Endothelial cell of umbilical vein (primary cell): ENCODE data around the gene CISH. TPM values are rescaled to one million over a fixed set of nuclear protein-coding genes. Genes with fewer than 3 reads are reported as not detected.

ENCODE experiments used
- BruUV-seq: library from RNA; stranded (reverse); fragments of 400-500 nt; replicated peaks from 2 replicates; lab custom pipeline; 2021; lab: Mats Ljungman, UMichigan
- CTCF ChIA-PET: fragments of 300-600, 350-600 bp; sonication (Branson Sonifier 250); formaldehyde crosslinking; loops from one replicate; lab custom pipeline; 2021; ENCODE audit warnings: antibody characterized with exemption, inconsistent platforms; lab: Charles Lee
- POLR2A ChIA-PET: fragments of 300-600, 350-600 bp; sonication (Branson Sonifier 250); formaldehyde crosslinking; loops from one replicate; lab custom pipeline; 2021; ENCODE audit warnings: antibody characterized with exemption, inconsistent platforms; lab: Charles Lee
- DNase-seq: peaks from one replicate; pipeline ENCODE4 v3.0.0-alpha.2; 2011; ENCODE audit warnings: low read depth, low spot score
- FAIRE-seq: peaks from 2 replicates; lab custom pipeline; 2011; peaks lifted over from hg19 to GRCh38; lab: Jason Lieb, UNC
- H2AFZ ChIP-seq: 2 replicates; pipeline ENCODE4 v1.6.0; 2012; ENCODE audit warnings: low read depth, low read length, control low read depth, inconsistent platforms
- H3K27ac ChIP-seq: 2 replicates; pipeline ENCODE4 v1.5.1; 2011; ENCODE audit warnings: low read depth, mild to moderate bottlenecking, control low read depth, low read length, moderate library complexity; ENCODE audit not compliant: insufficient read depth
- H3K27me3 ChIP-seq, 2 experiments: 2 replicates each; pipeline versions ENCODE4 v1.6.0 to v1.6.1; 2011; ENCODE audit warnings: low read length in 2 of 2, mixed read lengths in 1 of 2; ENCODE audit not compliant: control insufficient read depth in 2 of 2, insufficient read depth in 2 of 2
- H3K36me3 ChIP-seq, 2 experiments: 2 replicates in 1 of 2; 3 replicates in 1 of 2; pipeline ENCODE4 v1.5.1; 2011; ENCODE audit warnings: low read length in 2 of 2, mild to moderate bottlenecking in 1 of 2, moderate library complexity in 1 of 2; ENCODE audit not compliant: control insufficient read depth in 2 of 2, insufficient read depth in 2 of 2; ENCODE audit errors: extremely low read depth in 1 of 2
- H3K4me1 ChIP-seq: 3 replicates; pipeline ENCODE4 v1.5.1; 2011; ENCODE audit warnings: mild to moderate bottlenecking, low read length; ENCODE audit not compliant: control insufficient read depth, insufficient read depth; ENCODE audit errors: extremely low read depth
- H3K4me2 ChIP-seq: 2 replicates; pipeline ENCODE4 v1.6.1; 2011; ENCODE audit warnings: low read length, control low read depth, mixed read lengths; ENCODE audit not compliant: insufficient read depth
- H3K4me3 ChIP-seq, 3 experiments: fragments of 200-600 bp in 1 of 3; sonication (generic), shearing (Covaris generic) in 1 of 3; replicated peaks in 1 of 3; 2 replicates each; pipeline ENCODE4 v1.5.1; 2011 to 2016; ENCODE audit warnings: control low read depth in 3 of 3, low read length in 3 of 3, mild to moderate bottlenecking in 2 of 3, inconsistent platforms in 1 of 3, low read depth in 1 of 3, moderate library complexity in 1 of 3; ENCODE audit not compliant: insufficient read depth in 1 of 3
- H3K79me2 ChIP-seq: 2 replicates; pipeline ENCODE4 v1.6.0; 2012; ENCODE audit warnings: low read length, inconsistent platforms; ENCODE audit not compliant: control insufficient read depth, insufficient read depth
- H3K9ac ChIP-seq: replicated peaks from 2 replicates; pipeline ENCODE3; 2011; ENCODE audit warnings: low read length, control low read depth; ENCODE audit not compliant: insufficient read depth; ENCODE audit errors: extremely low read depth
- H3K9me1 ChIP-seq: replicated peaks from 3 replicates; pipeline ENCODE4 v1.6.0; 2011; ENCODE audit warnings: mild to moderate bottlenecking, low read length; ENCODE audit not compliant: control insufficient read depth, insufficient read depth; ENCODE audit errors: extremely low read depth
- H3K9me3 ChIP-seq: replicated peaks from 2 replicates; pipeline ENCODE4 v1.5.1; 2012; ENCODE audit warnings: low read length, inconsistent platforms; ENCODE audit not compliant: control insufficient read depth, insufficient read depth
- H4K20me1 ChIP-seq: replicated peaks from 2 replicates; pipeline ENCODE3; 2011; ENCODE audit warnings: mild to moderate bottlenecking, low read length; ENCODE audit not compliant: control insufficient read depth, insufficient read depth; ENCODE audit errors: extremely low read depth
- EZH2 ChIP-seq: IDR thresholded peaks from 2 replicates; pipeline ENCODE4 v1.6.1; 2012; ENCODE audit warnings: borderline replicate concordance, low read depth, mild to moderate bottlenecking, moderate library complexity, low read length, inconsistent platforms; ENCODE audit not compliant: severe bottlenecking
- FOS ChIP-seq: IDR thresholded peaks from 2 replicates; pipeline ENCODE4 v1.6.1; 2011; ENCODE audit warnings: mild to moderate bottlenecking, low read length, moderate library complexity, borderline replicate concordance; ENCODE audit not compliant: insufficient read depth
- GATA2 ChIP-seq: IDR thresholded peaks from 2 replicates; pipeline ENCODE4 v1.7.0; 2011; ENCODE audit warnings: low read depth, mild to moderate bottlenecking, moderate library complexity, mixed read lengths, low read length; ENCODE audit not compliant: insufficient read length, insufficient read depth
- JUN ChIP-seq: IDR thresholded peaks from 2 replicates; pipeline ENCODE4 v1.6.1; 2011; ENCODE audit warnings: borderline replicate concordance, low read depth; ENCODE audit not compliant: insufficient read length, insufficient read depth
- MYC ChIP-seq: IDR thresholded peaks from one replicate; pipeline ENCODE4 v1.6.1; 2011; ENCODE audit warnings: mild to moderate bottlenecking, low read depth, low read length
- POLR2AphosphoS5 ChIP-seq: IDR thresholded peaks from 2 replicates; pipeline ENCODE4 v1.6.1; 2012; ENCODE audit warnings: low read depth, mild to moderate bottlenecking, control low read depth, low read length, moderate library complexity; ENCODE audit not compliant: insufficient read depth
- dilution Hi-C: fragments of 300-500 bp; cut with MboI; formaldehyde crosslinking; loops from one replicate; pipeline ENCODE4 v1.15.0; 2019; ENCODE audit warnings: low sequenced_read_pairs; ENCODE audit not compliant: extremely low pct_ligation_motif_present
- intact Hi-C: fragments of 100-400 bp; cut with micrococcal nuclease; formaldehyde crosslinking; loops from one replicate; pipeline ENCODE4 v1.10.0; 2022
- polyA plus RNA-seq, 4 experiments: library from polyadenylated mRNA; depleted of rRNA in 3 of 4; stranded (reverse) in 3 of 4; unstranded in 1 of 4; fragments of >200 nt; gene quantifications; 2 replicates each; pipeline versions ENCODE4 v1.2.1 to v1.2.3, GENCODE V29; 2011 to 2012; ENCODE audit warnings: missing spikeins in 1 of 4
- total RNA-seq: library from RNA; stranded (reverse); gene quantifications from 2 replicates; pipeline ENCODE4 v1.2.3, GENCODE V29; 2021
- TF ChIP-seq, protein P1 (sequence below): IDR thresholded peaks from 2 replicates; pipeline ENCODE4 v1.6.1; 2011; ENCODE audit not compliant: insufficient read depth, insufficient read length
- TF ChIP-seq, protein P2 (sequence below), 2 donors: IDR thresholded peaks; 1 replicate in 1 of 2; 2 replicates in 1 of 2; pipeline ENCODE4 v1.5.1; 2011; ENCODE audit warnings: low read length in 2 of 2, mild to moderate bottlenecking in 2 of 2, moderate library complexity in 2 of 2, control low read depth in 1 of 2, inconsistent platforms in 1 of 2, low read depth in 1 of 2; ENCODE audit not compliant: insufficient read depth in 1 of 2; ENCODE audit errors: extremely low read depth in 1 of 2

The CISH gene
- total and polyA plus RNA-seq, 2 donors (not counting 3 experiments of a cell fraction or from before 2014, with no cell fraction given): 2.2 to 4.1 TPM

DNA sequence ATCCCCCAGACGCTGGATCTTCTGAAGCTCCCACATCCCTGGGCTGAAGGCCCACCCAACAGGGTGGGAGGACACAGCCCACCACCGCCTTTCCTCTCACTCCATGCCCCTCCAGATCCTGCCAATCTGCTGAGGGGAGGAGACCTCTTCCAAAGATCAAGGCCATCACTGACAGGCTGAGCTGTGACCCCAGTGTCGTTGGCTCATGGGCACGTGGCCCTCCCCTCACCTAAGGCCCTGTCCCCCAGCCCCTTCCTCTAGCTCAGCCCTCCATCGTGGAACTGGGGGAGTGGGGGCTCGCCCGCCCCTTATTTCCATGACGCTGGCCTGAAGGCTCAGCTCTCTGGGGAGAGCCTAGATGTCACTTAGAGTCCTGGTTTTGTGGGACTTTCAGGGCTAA lies 54.5 kb downstream of the CISH start:
- ChIA-PET POLR2A (no interaction called here), CTCF (interaction anchor here (1.0 to 1.3 kb wide), 2 partner anchors 15 to 21 kb away, joined by 3 to 6 read pairs; no protein-coding TSS in a partner anchor)
- Histone ChIP-seq H4K20me1 (no peaks in the 10 kb centered on the region), H3K4me1 (no peaks in the 10 kb centered on the region), H3K9me1 (no peaks in the 10 kb centered on the region), H3K9me3 (no peaks in the 10 kb centered on the region), H3K4me3 (no peak overlapping the region), H3K79me2 (no peaks in the 10 kb centered on the region), H2AFZ (no peak overlapping the region), H3K4me2 (no peak overlapping the region), H3K27ac (no peak overlapping the region), H3K9ac (no peak overlapping the region), H3K36me3 (no peaks in the 10 kb centered on the region), H3K27me3 (no peaks in the 10 kb centered on the region)
- intact Hi-C loops (no loop called here), dilution Hi-C loops (no loop called here)
- FAIRE-seq (no peak), DNase-seq (no peak)
- BruUV-seq: no TSS peak
- TF ChIP-seq GATA2: no peak
- TF ChIP-seq FOS: no peak
- no peak for TF ChIP-seq EZH2
- TF ChIP-seq, protein P1, sequence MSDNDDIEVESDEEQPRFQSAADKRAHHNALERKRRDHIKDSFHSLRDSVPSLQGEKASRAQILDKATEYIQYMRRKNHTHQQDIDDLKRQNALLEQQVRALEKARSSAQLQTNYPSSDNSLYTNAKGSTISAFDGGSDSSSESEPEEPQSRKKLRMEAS: no peak
- TF ChIP-seq MYC: no peak
- TF ChIP-seq POLR2AphosphoS5: no peak
- TF ChIP-seq JUN: no peak
- TF ChIP-seq, protein P2, sequence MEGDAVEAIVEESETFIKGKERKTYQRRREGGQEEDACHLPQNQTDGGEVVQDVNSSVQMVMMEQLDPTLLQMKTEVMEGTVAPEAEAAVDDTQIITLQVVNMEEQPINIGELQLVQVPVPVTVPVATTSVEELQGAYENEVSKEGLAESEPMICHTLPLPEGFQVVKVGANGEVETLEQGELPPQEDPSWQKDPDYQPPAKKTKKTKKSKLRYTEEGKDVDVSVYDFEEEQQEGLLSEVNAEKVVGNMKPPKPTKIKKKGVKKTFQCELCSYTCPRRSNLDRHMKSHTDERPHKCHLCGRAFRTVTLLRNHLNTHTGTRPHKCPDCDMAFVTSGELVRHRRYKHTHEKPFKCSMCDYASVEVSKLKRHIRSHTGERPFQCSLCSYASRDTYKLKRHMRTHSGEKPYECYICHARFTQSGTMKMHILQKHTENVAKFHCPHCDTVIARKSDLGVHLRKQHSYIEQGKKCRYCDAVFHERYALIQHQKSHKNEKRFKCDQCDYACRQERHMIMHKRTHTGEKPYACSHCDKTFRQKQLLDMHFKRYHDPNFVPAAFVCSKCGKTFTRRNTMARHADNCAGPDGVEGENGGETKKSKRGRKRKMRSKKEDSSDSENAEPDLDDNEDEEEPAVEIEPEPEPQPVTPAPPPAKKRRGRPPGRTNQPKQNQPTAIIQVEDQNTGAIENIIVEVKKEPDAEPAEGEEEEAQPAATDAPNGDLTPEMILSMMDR (IDR thresholded peaks at IDR 0.05; ENCODE audit: extremely low read depth in 1 of 2, insufficient read depth in 1 of 2, low read depth in 1 of 2, low read length in 2 of 2): no peak

Other genes with a start within 250 kb of the CISH start
- gene CACNA2D2, start 108.1 kb downstream of the CISH start, total RNA-seq: not detected in 2 replicates
- gene CACNA2D2, start 108.1 kb downstream of the CISH start, polyA plus RNA-seq: 0.15 and 0.21 TPM in 2 replicates
- 1.7 and 2.6 TPM in 2 replicates for gene C3orf18, start 44.0 kb downstream of the CISH start, total RNA-seq
- 2.7 and 2.9 TPM in 2 replicates for gene C3orf18, start 44.0 kb downstream of the CISH start, polyA plus RNA-seq
- 12.0 and 15.2 TPM in 2 replicates for gene HEMK1, start 42.3 kb downstream of the CISH start, total RNA-seq
- 14.2 and 15.9 TPM in 2 replicates for gene HEMK1, start 42.3 kb downstream of the CISH start, polyA plus RNA-seq
- gene MAPKAPK3, start 5.4 kb upstream of the CISH start, total RNA-seq: 18.5 and 21.3 TPM in 2 replicates
- 30.5 and 33.2 TPM in 2 replicates for gene MAPKAPK3, start 5.4 kb upstream of the CISH start, polyA plus RNA-seq
- 0.13 and 0.16 TPM in 2 replicates for gene DOCK3, start 63.2 kb upstream of the CISH start, total RNA-seq
- 0.08 TPM in 2 replicates for gene DOCK3, start 63.2 kb upstream of the CISH start, polyA plus RNA-seq